ENCODE results near the gene UPK3A.
A peak's percentile ranks its signal among the peaks of the same experiment; 100 is the strongest.

UPK3A gene

DNA sequence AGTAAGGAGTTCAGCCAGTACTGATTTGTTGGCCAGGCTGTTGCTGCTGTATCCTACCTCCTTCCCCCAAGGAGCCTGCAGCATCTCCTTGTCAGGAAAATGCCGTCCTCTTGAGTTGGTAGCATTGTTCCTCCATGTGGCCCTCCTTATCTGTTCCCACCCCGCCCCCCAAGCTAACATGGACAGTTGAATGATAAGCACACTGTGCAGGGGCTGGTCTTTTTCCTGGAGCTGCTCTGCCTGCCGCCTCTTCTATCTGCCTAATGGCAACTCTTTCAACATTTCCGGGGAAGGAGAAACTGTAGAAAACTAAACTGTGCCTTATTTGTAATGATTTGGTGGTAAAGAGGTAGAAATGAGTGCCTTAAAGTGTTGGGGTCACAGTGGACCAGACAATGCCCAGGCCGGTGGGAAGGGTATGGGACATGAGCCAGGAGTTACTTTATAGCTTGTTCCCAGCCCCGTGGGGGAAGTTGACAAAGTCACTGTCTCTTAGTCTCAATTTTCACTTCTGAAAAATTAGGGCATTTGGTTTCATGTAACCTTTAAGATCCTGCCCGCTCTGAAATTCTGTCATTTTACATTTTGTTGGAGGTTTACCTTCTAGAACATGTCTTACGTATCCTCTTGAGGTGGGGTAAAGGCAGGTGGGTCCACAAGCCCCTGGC is 29.4 kb downstream of the UPK3A start:
- H3K36me3 Mint-ChIP-seq (ENCODE audit: low read depth): peaks cover 5% of the 10 kb centered on the region
- H3K27ac Mint-ChIP-seq: peak overlapping the region in 1 of 3 experiments; percentile 4
- TF ChIP-seq CTCF (IDR thresholded peaks at IDR 0.05; ENCODE audit: unreplicated experiment in 3 of 3): no peak
- peaks cover 52% of the 10 kb centered on the region for H3K4me1 Mint-ChIP-seq
- H3K4me3 Mint-ChIP-seq: peak overlapping the region in 2 of 3 experiments; percentile 0 to 44
- no peaks in the 10 kb centered on the region for H3K27me3 Mint-ChIP-seq (ENCODE audit: low read depth)
- H3K9me3 Mint-ChIP-seq: no peaks in the 10 kb centered on the region

DNA sequence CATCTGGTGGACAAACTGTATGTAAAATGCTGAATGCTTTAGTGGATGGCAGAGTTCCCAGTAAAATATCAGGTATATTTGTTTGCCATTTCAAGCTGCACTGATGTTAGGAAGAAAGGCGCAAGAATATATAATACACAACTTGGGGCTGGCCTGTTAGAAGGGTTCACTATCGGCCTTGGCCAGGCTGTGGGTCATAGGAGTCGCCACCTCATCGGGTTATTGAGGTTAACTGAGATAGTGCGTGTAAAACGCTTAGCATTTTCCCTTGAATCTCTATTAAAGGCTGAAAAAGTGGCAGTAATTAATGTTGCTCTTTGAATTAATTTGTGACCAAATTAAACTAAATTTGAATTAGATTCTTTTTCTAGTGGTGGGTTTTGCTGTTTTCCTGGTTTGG is 30.0 kb downstream of the UPK3A start:
- no peak for TF ChIP-seq CTCF (IDR thresholded peaks at IDR 0.05; ENCODE audit: unreplicated experiment in 3 of 3)
- H3K9me3 Mint-ChIP-seq: no peaks in the 10 kb centered on the region
- peaks cover 5% of the 10 kb centered on the region for H3K36me3 Mint-ChIP-seq (ENCODE audit: low read depth)
- H3K27ac Mint-ChIP-seq: no peak overlapping the region
- no peaks in the 10 kb centered on the region for H3K27me3 Mint-ChIP-seq (ENCODE audit: low read depth)
- peak overlapping the region in 1 of 3 experiments; percentile 44 for H3K4me3 Mint-ChIP-seq
- H3K4me1 Mint-ChIP-seq: peaks cover 58% of the 10 kb centered on the region

DNA sequence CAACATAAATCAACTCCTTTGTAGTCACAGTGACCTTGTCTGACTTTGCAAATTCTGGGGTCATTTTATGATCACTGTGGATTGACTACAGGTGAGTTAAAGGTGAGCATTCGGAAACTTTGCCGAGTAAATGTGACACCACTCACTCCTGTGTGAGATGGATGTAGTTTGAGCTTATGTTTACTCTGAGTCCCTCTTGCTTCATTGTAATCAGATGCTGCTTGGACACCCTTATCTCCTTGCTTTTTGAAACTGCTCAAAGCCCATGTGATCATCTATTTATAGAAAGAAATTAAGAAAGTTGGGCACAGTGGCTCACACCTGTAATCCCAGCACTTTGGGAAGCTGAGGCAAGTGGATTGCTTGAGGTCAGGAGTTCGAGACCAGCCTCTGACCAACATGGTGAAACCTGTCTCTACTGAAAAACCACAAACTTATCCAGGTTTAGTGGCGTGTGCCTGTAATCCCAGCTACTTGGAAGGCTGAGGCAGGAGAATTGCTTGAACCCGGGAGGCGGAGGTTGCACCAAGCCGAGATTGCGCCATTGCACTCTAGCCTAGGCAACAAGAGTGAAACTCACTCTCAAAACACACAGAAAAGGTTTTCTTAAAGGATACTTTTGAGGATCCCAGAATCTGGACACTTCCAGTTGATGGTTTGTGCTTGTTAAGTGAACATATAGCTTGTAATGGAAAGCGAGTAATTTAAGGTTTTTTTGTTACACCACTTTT is 32.2 kb downstream of the UPK3A start:
- Mint-ChIP-seq H3K36me3 (ENCODE audit: low read depth) (peaks cover 5% of the 10 kb centered on the region), H3K27ac (peak overlapping the region; percentile 92 to 93 (median 92)), H3K4me1 (peaks cover 47% of the 10 kb centered on the region), H3K9me3 (no peaks in the 10 kb centered on the region), H3K27me3 (ENCODE audit: low read depth) (no peaks in the 10 kb centered on the region), H3K4me3 (no peak overlapping the region)
- no peak for TF ChIP-seq CTCF (IDR thresholded peaks at IDR 0.05; ENCODE audit: unreplicated experiment in 3 of 3)

DNA sequence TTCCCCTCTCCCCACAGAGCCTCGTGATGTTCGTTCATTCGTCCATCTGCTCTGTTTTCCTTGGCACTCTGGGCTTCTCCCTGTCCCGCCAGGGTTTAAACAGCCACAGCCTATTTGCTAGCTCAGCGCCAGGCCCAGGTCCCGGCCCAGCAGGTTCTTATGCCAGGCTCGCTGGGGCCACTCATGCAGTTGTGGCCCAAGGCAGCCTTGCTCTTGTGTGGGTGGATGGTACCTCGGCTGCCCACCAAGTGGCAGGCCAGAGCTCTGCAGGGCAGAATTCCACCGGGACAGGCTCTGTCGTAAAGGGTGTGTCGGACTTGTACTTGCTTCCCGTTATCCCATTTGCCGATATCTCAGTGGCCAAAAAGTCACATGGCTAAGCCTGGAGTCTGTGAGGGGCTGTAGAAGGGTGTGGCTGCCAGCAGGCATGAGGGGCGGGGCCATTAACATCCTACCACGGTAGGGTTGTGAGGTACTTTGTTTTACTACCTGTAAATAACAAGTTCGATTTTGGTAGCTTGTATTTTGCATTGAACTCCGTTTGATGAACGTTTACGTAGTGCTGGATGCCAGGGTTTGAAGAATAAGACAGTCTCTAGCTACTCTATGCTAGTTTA is 32.9 kb downstream of the UPK3A start:
- Mint-ChIP-seq H3K27me3 (ENCODE audit: low read depth) (no peaks in the 10 kb centered on the region), H3K9me3 (no peaks in the 10 kb centered on the region), H3K27ac (peak overlapping the region; percentile 92 to 93 (median 92)), H3K4me3 (peak overlapping the region in 1 of 3 experiments; percentile 54), H3K36me3 (ENCODE audit: low read depth) (peaks cover 3% of the 10 kb centered on the region), H3K4me1 (peaks cover 47% of the 10 kb centered on the region)
- TF ChIP-seq CTCF (IDR thresholded peaks at IDR 0.05; ENCODE audit: unreplicated experiment in 3 of 3): no peak

GRCh38 chr22:45318168-45318557 is 33.4 kb downstream of the UPK3A start:
- peaks cover under 1% of the 10 kb centered on the region for H3K36me3 Mint-ChIP-seq (ENCODE audit: low read depth)
- no peaks in the 10 kb centered on the region for H3K27me3 Mint-ChIP-seq (ENCODE audit: low read depth)
- no peak for TF ChIP-seq CTCF (IDR thresholded peaks at IDR 0.05; ENCODE audit: unreplicated experiment in 3 of 3)
- peak overlapping the region; percentile 92 to 93 (median 92) for H3K27ac Mint-ChIP-seq
- H3K9me3 Mint-ChIP-seq: no peaks in the 10 kb centered on the region
- peaks cover 47% of the 10 kb centered on the region for H3K4me1 Mint-ChIP-seq
- H3K4me3 Mint-ChIP-seq: peak overlapping the region; percentile 22 to 54 (median 48)
